HG02798 (cell line): ENCODE data around the gene LRP1.
A peak's percentile ranks its signal among the peaks of the same experiment; 100 is the strongest.

Experiments
- ATAC-seq: cut with Tn5 transposase; IDR thresholded peaks from one replicate; pipeline ENCODE4 v1.9.1; 2021; ENCODE audit warnings: mild to moderate bottlenecking; ENCODE audit not compliant: unreplicated experiment, poor library complexity

The LRP1 gene

DNA sequence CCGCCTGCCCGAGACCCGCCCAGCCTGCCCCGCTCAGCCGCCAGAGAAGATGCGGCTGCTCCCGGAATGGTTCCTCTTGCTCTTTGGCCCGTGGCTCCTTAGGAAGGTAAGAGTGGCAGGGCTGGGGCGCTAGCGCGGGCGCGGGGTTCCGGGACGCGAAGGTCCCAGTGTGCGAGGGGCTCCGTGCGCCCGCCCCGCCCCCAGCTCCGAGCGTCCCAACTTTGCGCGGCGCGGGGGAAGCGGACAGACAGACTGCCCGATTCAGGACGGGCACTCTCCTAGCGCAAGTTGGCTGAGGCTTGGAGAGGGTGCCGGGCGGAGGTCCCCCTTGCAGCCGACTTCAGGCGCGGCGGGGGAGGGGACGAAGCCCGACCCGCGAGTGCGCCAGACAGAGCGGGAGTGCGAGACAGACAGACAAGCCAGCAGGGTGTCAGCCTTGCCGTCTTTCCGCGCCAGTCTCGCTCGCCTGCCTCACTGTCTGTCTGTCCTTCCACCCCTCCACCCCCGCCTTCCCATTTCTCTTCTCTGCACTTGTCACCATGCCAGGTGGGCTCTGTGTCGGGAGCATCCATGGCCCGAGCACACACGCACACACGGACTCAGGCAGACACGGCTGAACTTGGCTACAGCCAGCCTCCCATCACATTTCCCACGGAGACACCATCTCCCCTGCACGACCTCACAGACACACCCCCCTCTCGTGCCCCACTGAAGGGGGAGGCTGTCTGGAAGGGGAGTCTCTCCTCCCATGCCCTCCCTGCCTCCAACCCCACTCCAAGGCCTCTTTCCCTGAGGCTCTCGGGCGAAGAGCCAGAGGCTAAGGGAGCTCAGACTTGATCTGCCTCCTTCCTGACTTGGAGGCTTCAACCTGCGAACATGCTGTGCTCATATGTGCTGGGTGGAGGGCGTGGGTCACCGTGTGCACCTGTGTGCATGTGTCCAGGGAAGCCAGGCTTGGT is 88.9 kb downstream of the LRP1 start:
- ATAC-seq: no peak

DNA sequence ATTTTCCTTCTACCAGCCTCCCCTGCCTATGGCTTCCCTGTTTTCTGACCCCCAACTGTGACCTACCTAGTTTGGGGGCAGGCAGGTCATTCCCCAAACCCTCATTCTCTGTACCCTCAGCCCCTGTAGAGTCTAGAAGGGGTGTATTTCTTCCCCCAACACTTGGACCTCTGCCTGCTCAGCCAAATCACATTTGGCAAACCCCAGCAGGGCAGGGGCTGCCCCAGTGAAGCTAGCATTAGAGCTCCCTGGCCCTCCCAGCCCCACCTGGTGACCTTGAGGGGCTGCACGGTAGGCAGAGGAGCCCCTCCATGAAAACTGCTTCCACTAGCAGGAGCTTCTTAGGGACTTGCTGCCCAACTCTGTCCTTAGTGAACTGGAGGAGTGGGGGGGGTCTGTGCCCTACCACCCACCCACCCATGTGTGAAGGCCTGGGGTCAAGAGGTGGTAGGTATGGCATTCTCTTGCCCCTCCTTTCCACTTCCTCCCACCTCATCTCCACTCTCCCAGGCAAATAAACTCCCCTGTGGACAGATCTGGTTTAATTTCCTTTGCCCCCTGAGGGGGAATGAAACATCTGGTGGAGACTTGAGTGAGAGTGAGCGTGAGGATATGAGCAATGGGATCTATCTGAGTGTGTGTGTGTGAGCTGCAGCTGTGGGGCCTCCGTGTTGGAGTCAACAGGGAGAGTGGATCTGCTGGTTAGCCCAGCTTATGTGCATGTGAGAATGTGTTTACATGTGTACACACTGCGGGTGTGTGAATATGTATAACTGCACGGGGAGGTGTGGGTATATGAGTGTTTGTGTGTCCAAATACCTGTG is 90.0 kb downstream of the LRP1 start:
- no peak for ATAC-seq

DNA sequence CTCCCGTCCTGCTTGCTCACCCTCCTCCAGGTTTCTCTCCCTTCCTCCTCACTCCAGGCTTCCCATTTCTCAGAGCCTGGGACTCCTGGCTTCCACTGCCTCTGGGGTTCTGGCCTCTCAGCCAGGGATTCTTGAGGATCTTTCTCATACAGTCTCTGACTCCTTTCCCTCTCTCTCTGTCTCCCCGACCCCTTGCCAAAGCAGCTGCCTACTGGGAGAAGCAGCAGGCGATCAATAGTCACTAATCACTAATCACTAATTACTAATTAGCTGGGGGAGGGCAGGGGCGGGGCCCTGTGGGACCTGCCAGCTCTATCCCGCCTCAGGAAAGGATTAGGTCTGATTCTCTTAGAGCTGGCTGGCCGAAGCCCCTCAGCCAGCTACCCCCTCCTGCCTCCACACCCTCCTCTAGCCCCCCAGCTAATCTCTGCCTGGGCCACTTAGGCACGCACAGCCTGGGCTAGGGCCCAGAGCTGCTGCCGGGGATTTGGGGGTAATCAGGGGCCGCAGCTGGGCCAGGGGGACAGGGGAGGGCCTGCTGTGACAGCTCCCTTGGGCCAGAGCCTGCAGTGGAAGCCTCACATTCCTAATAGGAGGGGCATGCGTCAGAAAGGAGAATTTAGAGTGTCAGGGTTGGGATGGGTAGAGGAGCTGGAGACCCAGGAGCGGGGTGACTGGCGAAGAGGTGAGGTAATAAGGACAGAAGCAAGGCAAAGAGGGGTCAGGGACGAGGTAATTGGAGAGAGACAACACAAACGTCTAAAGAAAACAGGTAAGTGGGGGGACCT is 91.1 kb downstream of the LRP1 start:
- ATAC-seq: no peak

DNA sequence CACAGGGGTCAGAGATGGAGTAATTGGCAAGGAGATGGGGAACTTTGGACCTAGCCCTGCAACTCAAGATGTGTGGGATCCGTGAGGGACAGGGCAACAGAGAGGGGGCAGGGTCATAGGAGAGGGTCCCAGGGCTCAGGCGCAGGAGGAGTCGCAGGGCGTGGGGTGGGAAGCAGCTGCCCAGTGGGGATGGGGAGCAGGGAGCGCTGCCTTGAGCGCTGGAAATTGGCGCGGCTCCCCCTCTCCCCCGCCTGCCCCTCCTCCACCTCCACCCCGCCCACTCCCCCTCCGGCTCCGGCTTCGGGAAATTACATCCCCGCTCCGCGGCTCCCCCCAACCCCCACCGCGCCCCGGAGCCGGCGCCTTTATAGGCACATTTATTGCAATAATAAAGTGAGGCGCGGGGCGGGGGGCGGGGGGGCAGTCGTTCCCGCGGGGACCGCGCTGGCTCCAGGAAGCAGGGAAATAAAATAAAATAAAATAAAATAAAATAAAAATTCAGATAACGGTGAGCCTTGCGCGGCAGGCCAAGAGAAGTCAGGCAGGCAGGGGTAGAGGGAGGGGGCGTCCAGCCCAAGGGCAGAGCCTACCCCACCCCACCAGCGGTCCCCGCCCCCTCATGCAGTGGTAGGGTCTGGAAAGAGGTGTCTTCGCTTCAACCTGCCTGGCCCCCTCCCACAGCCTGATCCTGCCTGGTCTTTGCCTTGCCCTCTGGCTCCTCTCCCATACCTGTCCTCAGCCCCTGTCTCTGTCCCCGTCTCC is 91.9 kb downstream of the LRP1 start:
- ATAC-seq: no peak

DNA sequence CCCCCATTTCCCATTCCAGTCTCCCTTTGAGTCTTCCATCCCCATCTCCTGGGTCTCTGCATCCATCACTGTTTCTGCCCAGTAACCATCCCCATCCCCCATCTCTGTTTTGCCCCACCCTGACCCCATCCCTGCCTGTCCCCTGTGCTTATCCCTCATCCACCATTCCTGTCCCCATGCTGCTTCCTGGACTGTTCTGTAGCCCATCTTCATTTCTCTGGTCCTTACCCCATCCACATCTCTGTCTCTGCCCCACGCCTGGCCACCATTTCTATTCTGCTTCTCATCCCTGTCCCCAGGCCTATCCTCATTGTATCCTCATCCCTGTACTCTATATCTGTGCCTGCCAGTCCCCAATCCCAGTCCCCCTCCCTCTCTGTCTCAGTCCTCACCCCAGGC is 92.5 kb downstream of the LRP1 start:
- ATAC-seq: no peak

DNA sequence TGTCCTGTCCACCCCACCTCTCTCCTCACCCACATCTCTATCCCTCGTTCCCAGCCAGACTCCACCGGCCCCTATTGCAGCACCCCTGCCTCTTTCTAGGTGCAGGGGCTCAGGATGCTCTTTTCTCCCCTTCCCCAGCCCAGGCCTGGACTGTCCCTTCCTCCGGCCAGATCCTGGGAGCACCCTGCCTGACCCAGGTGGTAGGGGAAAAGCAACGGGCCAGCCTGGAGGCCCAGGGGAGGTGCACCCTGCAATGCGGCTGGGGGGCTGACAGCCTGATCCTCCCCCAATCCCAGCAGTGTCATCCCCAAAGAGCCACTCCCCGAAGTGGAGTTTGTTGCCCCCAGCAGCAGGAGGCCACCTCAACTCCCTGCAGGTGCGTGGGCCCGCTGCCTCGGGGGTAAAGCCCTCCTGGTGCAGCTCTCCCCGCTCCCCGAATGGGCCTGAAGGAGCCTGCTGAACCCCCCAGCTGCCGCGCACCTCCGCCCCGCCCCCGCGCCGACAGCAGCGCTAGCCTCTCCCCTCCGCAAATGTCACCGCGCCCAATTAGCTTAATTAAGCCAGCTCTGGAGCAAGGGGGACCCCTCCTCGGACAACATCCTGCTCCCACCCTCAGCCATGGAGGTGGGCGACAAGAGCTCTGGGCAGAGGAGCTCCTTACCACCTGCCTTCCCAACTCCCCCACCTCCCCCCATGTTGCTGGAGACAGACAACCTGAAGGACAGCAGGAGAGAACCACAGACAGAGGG is 93.1 kb downstream of the LRP1 start:
- ATAC-seq: no peak

DNA sequence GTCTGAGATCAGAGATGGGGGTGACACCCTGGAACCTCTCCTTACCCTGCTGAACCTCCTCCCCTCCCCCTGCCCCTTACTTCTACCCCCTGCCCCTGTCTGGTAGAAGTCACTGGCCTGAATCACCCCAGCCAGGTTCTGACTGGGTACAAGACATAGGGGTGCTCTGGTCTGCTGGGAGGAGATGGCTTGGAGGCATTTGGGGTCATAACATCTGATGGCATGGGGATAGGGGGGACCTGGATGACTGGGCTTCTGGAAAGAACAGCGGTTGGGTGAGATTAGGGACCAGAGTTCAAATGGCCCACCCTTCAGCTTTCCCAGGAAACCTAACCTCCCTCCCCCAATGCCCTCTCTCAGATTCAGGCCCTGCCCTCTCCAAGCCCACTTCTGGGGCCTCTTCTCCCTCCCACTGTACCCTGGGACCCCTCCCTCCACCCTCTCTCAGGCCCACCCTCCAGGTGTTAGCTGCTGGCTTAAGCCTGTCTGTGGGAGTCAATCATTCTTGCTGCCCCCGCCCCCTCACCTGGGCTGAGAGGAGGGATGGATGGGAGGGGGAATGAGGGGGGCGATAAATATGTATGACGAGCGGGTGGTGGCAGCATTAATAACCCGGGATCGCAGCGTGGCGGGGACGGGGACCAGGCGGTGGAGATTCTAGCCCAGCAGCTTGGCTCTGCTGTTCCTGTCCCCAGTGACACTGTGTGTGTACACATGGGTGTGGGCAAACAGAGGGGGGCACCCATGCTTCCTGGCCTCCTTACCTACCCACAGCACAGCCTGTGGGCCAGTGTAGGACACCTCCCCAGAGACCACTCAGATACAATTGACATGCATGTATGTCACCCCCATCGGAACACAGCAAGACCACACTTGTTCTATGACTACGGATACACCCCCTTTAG is 94.3 kb downstream of the LRP1 start:
- no peak for ATAC-seq

DNA sequence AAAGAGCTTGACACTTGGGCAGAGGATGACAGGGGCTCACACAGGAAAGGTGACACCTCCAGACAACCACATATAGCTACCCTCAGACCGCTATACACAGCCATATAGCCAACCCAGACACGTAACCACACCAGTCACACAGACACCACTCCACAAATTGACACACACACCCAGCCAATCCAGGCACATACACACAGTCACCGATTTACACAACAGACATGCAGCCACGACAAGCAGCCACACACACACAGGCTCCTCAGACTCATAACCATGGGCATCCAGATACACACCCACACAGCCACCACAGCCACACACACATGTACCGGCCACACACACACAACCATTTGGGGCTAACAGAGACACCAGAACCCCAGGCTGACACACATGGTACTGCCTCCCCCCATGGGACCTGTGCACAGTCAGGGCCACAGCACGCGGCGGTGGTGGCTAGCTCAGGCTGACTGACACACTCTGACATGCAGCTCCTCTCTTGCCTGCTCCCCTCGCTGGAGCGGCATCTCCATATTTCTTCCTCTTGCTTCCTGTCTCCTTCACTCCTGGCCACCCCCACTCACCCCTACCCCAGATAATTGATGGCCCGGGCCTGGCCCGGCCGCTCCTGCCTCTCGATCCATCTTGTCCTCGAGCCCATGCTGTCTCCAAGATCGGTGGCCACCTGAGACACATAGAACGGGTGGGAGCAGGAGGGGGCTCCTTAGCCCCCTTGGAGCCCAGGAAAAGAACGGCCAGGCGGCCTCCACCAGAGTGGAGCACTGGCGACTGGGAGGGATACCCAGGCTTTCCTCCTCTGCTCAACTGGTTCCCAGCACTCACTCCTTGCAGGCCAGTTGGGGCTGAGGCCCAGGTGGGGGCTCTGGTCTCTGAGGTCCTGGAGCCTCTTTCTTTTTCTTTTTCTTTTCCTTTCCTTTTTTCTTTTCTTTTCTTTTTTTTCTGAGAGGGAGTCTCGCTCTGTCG is 95.2 kb downstream of the LRP1 start:
- no peak for ATAC-seq

DNA sequence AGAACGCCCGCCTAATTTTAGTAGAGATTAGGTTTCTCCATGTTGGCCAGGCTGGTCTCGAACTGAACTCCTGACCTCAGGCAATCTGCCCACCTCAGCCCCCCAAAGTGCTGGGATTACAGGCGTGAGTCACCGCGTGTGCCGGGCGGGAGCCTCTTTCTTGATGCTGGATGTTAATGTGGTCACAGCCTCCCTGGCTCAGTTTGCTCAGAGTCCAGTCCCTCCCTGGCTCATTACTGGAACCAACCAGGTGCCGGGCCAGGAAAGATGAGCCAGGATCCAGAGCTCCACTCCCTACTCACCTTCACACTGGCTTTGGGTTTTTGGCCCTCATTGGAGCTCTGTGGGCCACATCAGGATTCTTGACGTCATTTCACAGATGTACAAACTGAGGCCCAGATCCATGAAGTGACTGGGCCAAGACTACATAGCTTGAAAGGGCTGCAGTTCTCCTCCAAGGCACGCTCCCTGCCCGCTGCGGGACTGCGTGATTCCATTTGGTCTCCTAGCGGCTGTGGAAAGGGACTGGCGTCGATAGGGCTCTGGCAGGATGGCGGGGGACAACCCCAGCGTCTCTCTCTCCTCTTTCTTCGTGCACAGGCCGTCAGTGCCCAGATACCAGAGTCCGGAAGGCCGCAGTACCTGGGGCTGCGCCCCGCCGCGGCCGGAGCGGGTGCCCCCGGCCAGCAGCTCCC is 96.1 kb downstream of the LRP1 start:
- no peak for ATAC-seq

DNA sequence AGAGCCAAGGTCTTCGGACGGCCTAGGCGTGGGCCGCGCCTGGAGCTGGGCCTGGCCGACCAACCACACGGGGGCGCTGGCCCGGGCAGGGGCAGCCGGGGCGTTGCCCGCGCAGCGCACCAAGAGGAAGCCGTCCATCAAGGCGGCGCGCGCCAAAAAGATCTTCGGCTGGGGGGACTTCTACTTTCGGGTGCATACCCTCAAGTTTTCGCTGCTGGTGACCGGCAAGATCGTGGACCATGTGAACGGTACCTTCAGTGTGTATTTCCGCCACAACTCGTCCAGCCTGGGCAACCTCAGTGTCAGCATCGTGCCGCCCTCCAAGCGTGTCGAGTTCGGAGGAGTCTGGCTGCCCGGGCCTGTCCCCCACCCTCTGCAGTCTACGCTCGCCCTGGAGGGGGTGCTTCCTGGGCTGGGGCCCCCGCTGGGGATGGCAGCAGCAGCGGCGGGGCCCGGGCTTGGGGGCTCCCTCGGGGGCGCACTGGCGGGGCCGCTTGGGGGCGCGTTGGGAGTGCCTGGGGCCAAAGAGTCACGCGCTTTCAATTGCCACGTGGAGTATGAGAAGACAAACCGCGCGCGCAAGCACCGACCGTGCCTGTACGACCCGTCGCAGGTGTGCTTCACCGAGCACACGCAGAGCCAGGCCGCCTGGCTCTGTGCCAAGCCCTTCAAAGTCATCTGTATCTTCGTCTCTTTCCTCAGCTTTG is 96.8 kb downstream of the LRP1 start:
- no peak for ATAC-seq

DNA sequence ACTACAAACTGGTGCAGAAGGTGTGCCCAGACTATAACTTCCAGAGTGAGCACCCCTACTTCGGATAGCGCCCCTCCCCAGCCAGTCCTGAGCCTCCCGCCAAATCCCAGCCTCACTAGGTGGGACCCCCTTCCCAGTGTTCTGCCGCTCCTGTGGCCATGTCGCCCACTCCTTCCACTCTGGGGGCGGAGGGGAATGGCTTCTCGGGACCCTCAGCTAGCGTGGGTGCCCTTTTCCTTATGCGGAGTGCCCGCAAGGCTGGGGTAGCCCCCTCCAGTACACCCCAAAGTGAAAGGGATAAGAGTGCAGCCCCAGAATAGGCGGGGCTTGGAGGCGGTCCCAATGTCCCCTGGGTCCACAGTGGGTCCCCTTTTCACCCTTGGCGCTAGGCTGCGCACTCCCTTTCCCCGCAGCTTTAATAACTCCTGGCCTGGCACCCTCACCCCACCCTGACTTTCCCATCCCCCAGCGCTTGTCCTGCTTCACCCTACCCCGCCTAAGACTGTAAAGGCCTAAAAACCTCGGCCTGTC is 97.5 kb downstream of the LRP1 start:
- ATAC-seq: no peak

DNA sequence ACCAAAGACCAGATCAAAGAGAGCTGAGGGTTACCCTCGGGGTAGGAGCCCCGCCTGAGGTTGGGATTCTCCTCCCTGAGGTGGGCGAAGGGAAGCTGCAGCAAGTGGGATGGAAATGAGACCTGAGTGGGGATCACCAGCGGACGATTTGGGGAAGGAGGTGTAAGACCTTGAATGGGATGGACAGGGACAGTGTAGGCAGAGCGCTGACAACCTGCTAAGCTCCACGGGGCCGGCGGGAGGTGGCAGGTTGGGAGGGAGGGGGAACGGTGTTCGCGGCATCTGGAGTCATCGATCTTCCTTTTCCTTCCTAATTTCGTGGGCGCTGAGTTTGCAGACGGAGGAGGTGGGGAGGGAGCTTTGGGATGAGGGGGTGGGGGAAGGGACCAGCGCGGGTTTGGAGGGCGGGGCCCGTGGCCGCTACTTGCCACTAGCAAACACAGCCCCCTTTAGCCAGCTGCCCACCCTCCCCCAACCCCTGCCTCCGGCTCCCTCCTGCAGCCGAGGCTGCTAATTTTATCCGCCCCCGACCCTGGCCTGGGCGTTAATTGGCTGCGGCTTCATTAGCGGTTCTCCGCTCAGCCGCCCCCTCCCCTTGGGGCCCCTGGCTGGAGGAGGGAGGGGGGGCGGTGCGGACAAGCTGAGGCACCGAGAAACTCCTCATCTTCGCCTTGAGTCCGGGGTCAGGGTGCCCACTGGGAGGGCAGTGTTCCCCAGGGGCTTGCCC is 98.5 kb downstream of the LRP1 start:
- no peak for ATAC-seq

DNA sequence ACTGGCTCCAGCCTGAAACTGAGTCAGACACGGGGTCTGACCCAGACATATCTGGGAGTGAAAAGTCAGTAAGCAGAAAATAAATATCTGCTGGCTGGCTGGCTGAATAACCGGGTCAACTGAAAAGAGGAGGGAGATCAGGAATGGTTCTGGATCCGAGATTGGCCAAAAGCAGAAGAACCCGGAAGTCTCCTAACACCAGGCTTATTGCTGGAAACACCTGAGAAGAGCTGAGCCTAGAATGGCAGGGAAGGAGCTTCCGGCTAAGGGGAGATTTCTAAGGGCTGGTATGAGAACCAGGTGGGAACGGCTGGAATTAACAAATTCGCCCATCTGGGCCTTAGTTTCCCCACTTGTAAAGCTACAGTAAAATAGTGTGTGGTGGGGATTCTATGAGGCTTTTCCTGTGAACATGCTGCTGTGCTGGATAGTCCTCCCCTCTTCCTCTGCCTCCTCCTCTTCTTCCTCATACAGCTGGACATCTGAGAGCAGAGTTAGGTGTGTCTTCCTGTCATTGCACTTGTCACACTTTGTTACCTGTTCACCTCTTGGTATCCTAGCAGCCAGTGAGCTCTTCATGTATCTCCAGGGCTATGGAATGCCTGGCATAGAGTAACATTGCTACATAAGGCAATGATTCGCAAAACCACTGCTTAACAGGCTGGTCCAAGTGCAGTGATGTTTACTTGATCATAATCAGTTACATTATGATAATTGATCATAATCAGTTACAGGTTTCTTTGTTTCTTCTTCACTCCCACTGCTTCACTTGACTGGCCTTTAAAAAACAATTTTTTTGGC is 99.2 kb downstream of the LRP1 start:
- no peak for ATAC-seq

DNA sequence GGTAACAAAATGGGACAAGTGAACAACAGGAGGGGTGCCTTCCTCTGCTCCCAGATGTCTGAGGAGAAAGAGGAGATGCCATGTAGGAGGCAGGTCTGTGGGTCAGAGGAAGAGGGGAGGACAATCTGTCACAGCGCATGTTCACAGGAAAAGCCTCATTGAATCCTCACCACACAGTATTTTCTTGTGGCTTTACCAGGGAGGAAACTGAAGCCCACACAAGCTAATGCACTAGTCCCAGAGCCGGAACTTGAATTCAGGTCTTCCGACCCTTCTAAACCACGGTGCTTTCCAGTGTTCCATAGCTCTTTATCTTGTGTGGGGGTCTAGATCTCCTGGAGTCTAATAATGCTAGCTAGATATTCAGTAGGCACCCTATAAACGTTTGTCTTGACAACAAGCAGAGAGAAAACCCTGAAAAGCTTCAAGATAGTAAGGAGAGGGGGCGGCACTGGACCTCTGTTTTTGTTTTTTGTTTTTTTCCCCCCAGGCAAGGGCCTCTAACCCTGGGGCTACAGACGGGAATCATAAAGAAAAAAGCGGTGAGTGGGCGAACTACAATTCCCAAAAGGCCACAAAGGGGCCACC is 100.9 kb downstream of the LRP1 start:
- peak; percentile 7 for ATAC-seq
